Endothelial cell of umbilical vein (primary cell): ENCODE results near the gene EHF. TPM values are rescaled to one million over a fixed set of nuclear protein-coding genes. Genes with fewer than 3 reads are reported as not detected.

Source experiments
- BruUV-seq: library from RNA; stranded (reverse); fragments of 400-500 nt; replicated peaks from 2 replicates; lab custom pipeline; 2021; lab: Mats Ljungman, UMichigan
- CTCF ChIA-PET: fragments of 300-600, 350-600 bp; sonication (Branson Sonifier 250); formaldehyde crosslinking; loops from one replicate; lab custom pipeline; 2021; ENCODE audit warnings: antibody characterized with exemption, inconsistent platforms; lab: Charles Lee
- POLR2A ChIA-PET: fragments of 300-600, 350-600 bp; sonication (Branson Sonifier 250); formaldehyde crosslinking; loops from one replicate; lab custom pipeline; 2021; ENCODE audit warnings: antibody characterized with exemption, inconsistent platforms; lab: Charles Lee
- DNase-seq: peaks from one replicate; pipeline ENCODE4 v3.0.0-alpha.2; 2011; ENCODE audit warnings: low read depth, low spot score
- FAIRE-seq: peaks from 2 replicates; lab custom pipeline; 2011; peaks lifted over from hg19 to GRCh38; lab: Jason Lieb, UNC
- H2AFZ ChIP-seq: 2 replicates; pipeline ENCODE4 v1.6.0; 2012; ENCODE audit warnings: low read depth, low read length, control low read depth, inconsistent platforms
- H3K27ac ChIP-seq: 2 replicates; pipeline ENCODE4 v1.5.1; 2011; ENCODE audit warnings: low read depth, mild to moderate bottlenecking, control low read depth, low read length, moderate library complexity; ENCODE audit not compliant: insufficient read depth
- H3K27me3 ChIP-seq, 2 experiments: 2 replicates each; pipeline versions ENCODE4 v1.6.0 to v1.6.1; 2011; ENCODE audit warnings: low read length in 2 of 2, mixed read lengths in 1 of 2; ENCODE audit not compliant: control insufficient read depth in 2 of 2, insufficient read depth in 2 of 2
- H3K36me3 ChIP-seq, 2 experiments: 2 replicates in 1 of 2; 3 replicates in 1 of 2; pipeline ENCODE4 v1.5.1; 2011; ENCODE audit warnings: low read length in 2 of 2, mild to moderate bottlenecking in 1 of 2, moderate library complexity in 1 of 2; ENCODE audit not compliant: control insufficient read depth in 2 of 2, insufficient read depth in 2 of 2; ENCODE audit errors: extremely low read depth in 1 of 2
- H3K4me1 ChIP-seq: 3 replicates; pipeline ENCODE4 v1.5.1; 2011; ENCODE audit warnings: mild to moderate bottlenecking, low read length; ENCODE audit not compliant: control insufficient read depth, insufficient read depth; ENCODE audit errors: extremely low read depth
- H3K4me2 ChIP-seq: 2 replicates; pipeline ENCODE4 v1.6.1; 2011; ENCODE audit warnings: low read length, control low read depth, mixed read lengths; ENCODE audit not compliant: insufficient read depth
- H3K4me3 ChIP-seq, 3 experiments: fragments of 200-600 bp in 1 of 3; sonication (generic), shearing (Covaris generic) in 1 of 3; replicated peaks in 1 of 3; 2 replicates each; pipeline ENCODE4 v1.5.1; 2011 to 2016; ENCODE audit warnings: control low read depth in 3 of 3, low read length in 3 of 3, mild to moderate bottlenecking in 2 of 3, inconsistent platforms in 1 of 3, low read depth in 1 of 3, moderate library complexity in 1 of 3; ENCODE audit not compliant: insufficient read depth in 1 of 3
- H3K79me2 ChIP-seq: 2 replicates; pipeline ENCODE4 v1.6.0; 2012; ENCODE audit warnings: low read length, inconsistent platforms; ENCODE audit not compliant: control insufficient read depth, insufficient read depth
- H3K9ac ChIP-seq: replicated peaks from 2 replicates; pipeline ENCODE3; 2011; ENCODE audit warnings: low read length, control low read depth; ENCODE audit not compliant: insufficient read depth; ENCODE audit errors: extremely low read depth
- H3K9me1 ChIP-seq: replicated peaks from 3 replicates; pipeline ENCODE4 v1.6.0; 2011; ENCODE audit warnings: mild to moderate bottlenecking, low read length; ENCODE audit not compliant: control insufficient read depth, insufficient read depth; ENCODE audit errors: extremely low read depth
- H3K9me3 ChIP-seq: replicated peaks from 2 replicates; pipeline ENCODE4 v1.5.1; 2012; ENCODE audit warnings: low read length, inconsistent platforms; ENCODE audit not compliant: control insufficient read depth, insufficient read depth
- H4K20me1 ChIP-seq: replicated peaks from 2 replicates; pipeline ENCODE3; 2011; ENCODE audit warnings: mild to moderate bottlenecking, low read length; ENCODE audit not compliant: control insufficient read depth, insufficient read depth; ENCODE audit errors: extremely low read depth
- EZH2 ChIP-seq: IDR thresholded peaks from 2 replicates; pipeline ENCODE4 v1.6.1; 2012; ENCODE audit warnings: borderline replicate concordance, low read depth, mild to moderate bottlenecking, moderate library complexity, low read length, inconsistent platforms; ENCODE audit not compliant: severe bottlenecking
- FOS ChIP-seq: IDR thresholded peaks from 2 replicates; pipeline ENCODE4 v1.6.1; 2011; ENCODE audit warnings: mild to moderate bottlenecking, low read length, moderate library complexity, borderline replicate concordance; ENCODE audit not compliant: insufficient read depth
- GATA2 ChIP-seq: IDR thresholded peaks from 2 replicates; pipeline ENCODE4 v1.7.0; 2011; ENCODE audit warnings: low read depth, mild to moderate bottlenecking, moderate library complexity, mixed read lengths, low read length; ENCODE audit not compliant: insufficient read length, insufficient read depth
- JUN ChIP-seq: IDR thresholded peaks from 2 replicates; pipeline ENCODE4 v1.6.1; 2011; ENCODE audit warnings: borderline replicate concordance, low read depth; ENCODE audit not compliant: insufficient read length, insufficient read depth
- MYC ChIP-seq: IDR thresholded peaks from one replicate; pipeline ENCODE4 v1.6.1; 2011; ENCODE audit warnings: mild to moderate bottlenecking, low read depth, low read length
- POLR2A ChIP-seq: IDR thresholded peaks from 2 replicates; pipeline ENCODE4 v1.6.1; 2012; ENCODE audit warnings: low read depth, mild to moderate bottlenecking, control low read depth, low read length
- POLR2AphosphoS5 ChIP-seq: IDR thresholded peaks from 2 replicates; pipeline ENCODE4 v1.6.1; 2012; ENCODE audit warnings: low read depth, mild to moderate bottlenecking, control low read depth, low read length, moderate library complexity; ENCODE audit not compliant: insufficient read depth
- dilution Hi-C: fragments of 300-500 bp; cut with MboI; formaldehyde crosslinking; loops from one replicate; pipeline ENCODE4 v1.15.0; 2019; ENCODE audit warnings: low sequenced_read_pairs; ENCODE audit not compliant: extremely low pct_ligation_motif_present
- intact Hi-C: fragments of 100-400 bp; cut with micrococcal nuclease; formaldehyde crosslinking; loops from one replicate; pipeline ENCODE4 v1.10.0; 2022
- polyA plus RNA-seq, 4 experiments: library from polyadenylated mRNA; depleted of rRNA in 3 of 4; stranded (reverse) in 3 of 4; unstranded in 1 of 4; fragments of >200 nt; gene quantifications; 2 replicates each; pipeline versions ENCODE4 v1.2.1 to v1.2.3, GENCODE V29; 2011 to 2012; ENCODE audit warnings: missing spikeins in 1 of 4
- total RNA-seq: library from RNA; stranded (reverse); gene quantifications from 2 replicates; pipeline ENCODE4 v1.2.3, GENCODE V29; 2021
- TF ChIP-seq, protein P1 (sequence below), 2 donors: IDR thresholded peaks; 1 replicate in 1 of 2; 2 replicates in 1 of 2; pipeline ENCODE4 v1.5.1; 2011; ENCODE audit warnings: low read length in 2 of 2, mild to moderate bottlenecking in 2 of 2, moderate library complexity in 2 of 2, control low read depth in 1 of 2, inconsistent platforms in 1 of 2, low read depth in 1 of 2; ENCODE audit not compliant: insufficient read depth in 1 of 2; ENCODE audit errors: extremely low read depth in 1 of 2

EHF gene
- total and polyA plus RNA-seq, 2 donors (not counting 3 experiments of a cell fraction or from before 2014, with no cell fraction given): not detected

DNA sequence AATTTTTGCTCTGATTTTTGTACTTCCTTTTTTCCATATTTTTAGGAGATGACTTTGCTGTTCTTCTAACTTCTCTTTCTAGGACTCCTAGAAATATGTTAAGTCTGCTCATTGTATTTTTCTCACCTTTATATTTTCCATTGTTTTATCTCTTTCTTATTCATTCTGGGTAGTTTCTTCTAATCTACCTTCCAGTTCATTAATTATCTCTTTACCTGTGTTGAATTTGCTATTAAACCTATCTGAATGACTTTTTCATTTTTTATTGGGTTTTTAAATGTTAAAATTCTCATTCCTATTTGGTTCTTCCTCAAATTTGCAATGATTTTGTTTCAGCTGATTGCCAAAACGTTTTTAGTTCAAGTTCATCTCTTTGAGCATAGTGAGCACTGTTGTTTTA lies 27.8 kb upstream of the EHF start:
- Histone ChIP-seq H3K4me1 (no peaks in the 10 kb centered on the region), H3K36me3 (no peaks in the 10 kb centered on the region), H3K27ac (no peak overlapping the region), H3K79me2 (no peaks in the 10 kb centered on the region), H3K9me1 (no peaks in the 10 kb centered on the region), H2AFZ (no peak overlapping the region), H3K9ac (no peak overlapping the region), H3K9me3 (no peaks in the 10 kb centered on the region), H4K20me1 (no peaks in the 10 kb centered on the region), H3K4me3 (no peak overlapping the region), H3K27me3 (no peaks in the 10 kb centered on the region), H3K4me2 (no peak overlapping the region)
- ChIA-PET CTCF (no interaction called here), POLR2A (no interaction called here)
- dilution Hi-C loops: no loop called here
- BruUV-seq: no TSS peak
- TF ChIP-seq POLR2A: no peak
- FAIRE-seq (no peak), DNase-seq (no peak)
- intact Hi-C loops: no loop called here

DNA sequence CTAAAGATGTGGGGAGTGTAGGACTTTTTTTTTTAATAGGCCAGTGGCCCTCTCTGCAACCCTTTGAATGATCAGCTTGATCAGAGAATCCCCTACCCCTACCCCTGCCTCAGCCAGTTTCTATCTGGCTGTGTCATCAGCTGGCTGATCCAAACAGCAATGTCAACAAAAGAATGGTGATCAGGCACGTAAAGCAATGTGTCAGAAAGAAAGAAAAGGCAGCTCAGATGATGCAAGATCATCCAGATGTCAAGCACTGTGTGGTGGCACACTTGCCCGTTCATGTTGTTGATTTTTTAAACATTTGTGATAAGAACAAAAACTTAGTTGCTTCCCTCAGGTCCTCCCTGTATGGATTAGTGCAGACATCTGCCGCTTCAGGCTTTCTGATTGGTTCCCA lies 26.3 kb upstream of the EHF start:
- Histone ChIP-seq H3K4me2 (no peak overlapping the region), H3K27me3 (no peaks in the 10 kb centered on the region), H3K36me3 (no peaks in the 10 kb centered on the region), H3K9me1 (no peaks in the 10 kb centered on the region), H2AFZ (no peak overlapping the region), H3K4me3 (no peak overlapping the region), H4K20me1 (no peaks in the 10 kb centered on the region), H3K79me2 (no peaks in the 10 kb centered on the region), H3K4me1 (peaks cover 9% of the 10 kb centered on the region), H3K27ac (no peak overlapping the region), H3K9ac (no peak overlapping the region), H3K9me3 (no peaks in the 10 kb centered on the region)
- FAIRE-seq (no peak), DNase-seq (no peak)
- dilution Hi-C loops: no loop called here
- intact Hi-C loops: no loop called here
- TF ChIP-seq GATA2 (no peak), MYC (no peak), JUN (no peak), EZH2 (no peak), POLR2A (no peak), POLR2AphosphoS5 (no peak), FOS (no peak)
- TF ChIP-seq, protein P1, sequence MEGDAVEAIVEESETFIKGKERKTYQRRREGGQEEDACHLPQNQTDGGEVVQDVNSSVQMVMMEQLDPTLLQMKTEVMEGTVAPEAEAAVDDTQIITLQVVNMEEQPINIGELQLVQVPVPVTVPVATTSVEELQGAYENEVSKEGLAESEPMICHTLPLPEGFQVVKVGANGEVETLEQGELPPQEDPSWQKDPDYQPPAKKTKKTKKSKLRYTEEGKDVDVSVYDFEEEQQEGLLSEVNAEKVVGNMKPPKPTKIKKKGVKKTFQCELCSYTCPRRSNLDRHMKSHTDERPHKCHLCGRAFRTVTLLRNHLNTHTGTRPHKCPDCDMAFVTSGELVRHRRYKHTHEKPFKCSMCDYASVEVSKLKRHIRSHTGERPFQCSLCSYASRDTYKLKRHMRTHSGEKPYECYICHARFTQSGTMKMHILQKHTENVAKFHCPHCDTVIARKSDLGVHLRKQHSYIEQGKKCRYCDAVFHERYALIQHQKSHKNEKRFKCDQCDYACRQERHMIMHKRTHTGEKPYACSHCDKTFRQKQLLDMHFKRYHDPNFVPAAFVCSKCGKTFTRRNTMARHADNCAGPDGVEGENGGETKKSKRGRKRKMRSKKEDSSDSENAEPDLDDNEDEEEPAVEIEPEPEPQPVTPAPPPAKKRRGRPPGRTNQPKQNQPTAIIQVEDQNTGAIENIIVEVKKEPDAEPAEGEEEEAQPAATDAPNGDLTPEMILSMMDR (IDR thresholded peaks at IDR 0.05; ENCODE audit: extremely low read depth in 1 of 2, insufficient read depth in 1 of 2, low read depth in 1 of 2, low read length in 2 of 2): no peak
- POLR2A ChIA-PET: no interaction called here
- BruUV-seq: no TSS peak
- CTCF ChIA-PET: interaction anchor here (0.6 to 1.9 kb wide), 7 partner anchors 9 to 837 kb away, joined by 3 to 7 read pairs (median 3); no protein-coding TSS in a partner anchor
